Ascending aorta (tissue), 2 donors: Measurements from ENCODE around the gene ARG2. TPM values are rescaled to one million over a fixed set of nuclear protein-coding genes. Genes with fewer than 3 reads are reported as not detected.
A peak's percentile ranks its signal among the peaks of the same experiment; 100 is the strongest.

Experiments used
- DNase-seq, 2 donors: peaks; one replicate each; pipeline ENCODE4 v3.0.0-alpha.2; 2019; ENCODE audit warnings: low spot score in 2 of 2
- H3K27ac ChIP-seq, 2 donors: fragments of 200-600 bp; sonication (generic); one replicate each; pipeline ENCODE4 v1.5.1; 2016 to 2017; ENCODE audit warnings: mild to moderate bottlenecking in 1 of 2
- H3K27me3 ChIP-seq: fragments of 200-600 bp; sonication (generic); one replicate; pipeline ENCODE4 v1.5.1; 2017
- H3K36me3 ChIP-seq, 2 donors: fragments of 200-600 bp; sonication (generic); one replicate each; pipeline ENCODE4 v1.5.1; 2016
- H3K4me1 ChIP-seq, 2 donors: fragments of 200-600 bp; sonication (generic); one replicate each; pipeline ENCODE4 v1.5.1; 2016 to 2017; ENCODE audit warnings: mild to moderate bottlenecking in 1 of 2
- H3K4me3 ChIP-seq, 2 donors: fragments of 200-600 bp; sonication (generic); one replicate each; pipeline ENCODE4 v1.5.1; 2016 to 2017; ENCODE audit warnings: mild to moderate bottlenecking in 1 of 2
- H3K9me3 ChIP-seq, 2 donors: fragments of 200-600 bp; sonication (generic); one replicate each; pipeline ENCODE4 v1.5.1; 2016
- intact Hi-C: fragments of 100-400 bp; cut with DNase I; formaldehyde crosslinking; loops from one replicate; pipeline ENCODE4 v1.15.1; 2023
- total RNA-seq: library from RNA; depleted of rRNA; stranded (reverse); fragments of >200 nt; gene quantifications from one replicate; pipeline ENCODE4 v1.1.0, GENCODE V29; 2016
- TF ChIP-seq, protein P1 (sequence below), 3 experiments: fragments of 200-600 bp in 2 of 3; fragments of 450-650 bp in 1 of 3; sonication (generic) in 2 of 3; IDR thresholded peaks; one replicate each; pipeline ENCODE4 v1.5.1; 2016 to 2019; ENCODE audit warnings: antibody characterized with exemption in 3 of 3, mild to moderate bottlenecking in 1 of 3, moderate library complexity in 1 of 3

Gene ARG2
- total RNA-seq, 1 donor from 2014 or later = 10.1 TPM

DNA sequence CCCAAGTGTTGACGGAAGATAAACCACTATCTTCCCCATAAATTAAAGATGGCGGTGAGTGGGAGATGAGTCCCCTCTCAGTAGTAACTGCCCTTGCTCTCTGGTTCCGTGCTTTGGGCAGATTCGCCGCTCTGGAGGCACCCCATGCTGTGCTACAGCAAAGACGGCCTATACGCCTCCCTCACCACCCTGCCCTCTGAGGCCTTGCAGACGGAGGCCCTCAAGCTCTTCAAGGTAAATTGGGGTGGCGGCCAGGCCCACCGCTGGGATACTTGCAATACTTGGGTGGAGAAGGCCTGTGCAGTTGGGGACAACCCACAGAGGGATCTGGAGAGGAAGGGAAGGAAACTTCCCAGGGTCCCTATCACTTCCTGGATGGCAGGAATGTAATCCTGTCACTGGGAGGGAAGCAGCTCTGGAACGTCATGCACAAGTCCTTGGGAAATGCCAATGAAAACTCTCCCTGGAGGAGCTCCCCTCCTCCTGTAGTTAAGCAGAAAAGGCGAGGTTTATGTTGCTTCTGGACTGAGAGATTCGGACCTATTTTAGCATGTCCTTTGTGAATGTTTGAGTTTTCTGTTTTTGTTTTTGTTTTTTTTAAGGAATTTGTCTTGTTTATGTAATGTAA lies 42.4 kb upstream of the ARG2 start:
- no peak for DNase-seq
- intact Hi-C loops = no loop called here

DNA sequence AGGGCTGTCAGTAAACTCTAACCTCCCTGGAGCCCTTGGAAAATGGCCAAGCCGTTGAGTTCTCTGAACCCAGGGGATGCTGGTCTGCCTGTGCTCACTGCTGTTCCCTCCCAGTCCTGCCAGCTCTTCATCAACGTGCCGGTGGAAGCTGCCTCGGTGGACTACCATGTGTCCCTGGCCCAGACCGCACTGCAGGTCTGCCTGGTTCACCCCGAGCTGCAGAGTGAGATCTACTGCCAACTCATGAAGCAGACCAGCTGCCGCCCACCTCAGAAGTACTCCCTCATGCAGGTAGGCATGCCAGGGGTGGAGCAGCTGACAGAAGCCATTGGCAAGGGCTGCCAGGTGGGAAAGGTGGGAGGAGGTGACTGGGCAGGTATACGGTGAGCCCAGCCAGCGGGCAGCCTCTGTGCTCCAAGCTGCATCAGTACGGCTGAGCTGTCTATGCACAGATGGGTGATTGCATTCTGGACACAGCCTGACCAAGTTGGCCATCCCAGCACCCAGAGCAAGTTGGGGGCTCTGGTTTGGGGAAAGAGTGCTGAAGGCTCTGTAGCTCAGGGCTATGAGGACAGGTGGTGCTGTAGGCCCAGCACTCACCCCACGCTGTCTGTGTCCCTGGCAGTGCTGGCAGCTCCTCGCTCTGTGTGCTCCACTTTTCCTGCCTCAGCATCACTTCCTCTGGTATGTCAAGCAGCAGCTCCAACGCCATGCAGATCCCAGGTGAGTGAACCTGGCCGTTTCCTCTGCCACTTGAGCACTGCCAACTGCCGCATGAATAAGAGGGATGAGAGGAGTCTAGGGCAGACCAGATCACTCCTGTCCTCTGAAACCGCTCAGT lies 41.6 kb upstream of the ARG2 start:
- H3K4me3 ChIP-seq = no peak overlapping the region
- no peaks in the 10 kb centered on the region for H3K4me1 ChIP-seq
- H3K27ac ChIP-seq = no peak overlapping the region
- H3K36me3 ChIP-seq = no peaks in the 10 kb centered on the region
- peak in 1 of 2 donors; percentile 56 for DNase-seq
- no peaks in the 10 kb centered on the region for H3K27me3 ChIP-seq
- TF ChIP-seq, protein P1, sequence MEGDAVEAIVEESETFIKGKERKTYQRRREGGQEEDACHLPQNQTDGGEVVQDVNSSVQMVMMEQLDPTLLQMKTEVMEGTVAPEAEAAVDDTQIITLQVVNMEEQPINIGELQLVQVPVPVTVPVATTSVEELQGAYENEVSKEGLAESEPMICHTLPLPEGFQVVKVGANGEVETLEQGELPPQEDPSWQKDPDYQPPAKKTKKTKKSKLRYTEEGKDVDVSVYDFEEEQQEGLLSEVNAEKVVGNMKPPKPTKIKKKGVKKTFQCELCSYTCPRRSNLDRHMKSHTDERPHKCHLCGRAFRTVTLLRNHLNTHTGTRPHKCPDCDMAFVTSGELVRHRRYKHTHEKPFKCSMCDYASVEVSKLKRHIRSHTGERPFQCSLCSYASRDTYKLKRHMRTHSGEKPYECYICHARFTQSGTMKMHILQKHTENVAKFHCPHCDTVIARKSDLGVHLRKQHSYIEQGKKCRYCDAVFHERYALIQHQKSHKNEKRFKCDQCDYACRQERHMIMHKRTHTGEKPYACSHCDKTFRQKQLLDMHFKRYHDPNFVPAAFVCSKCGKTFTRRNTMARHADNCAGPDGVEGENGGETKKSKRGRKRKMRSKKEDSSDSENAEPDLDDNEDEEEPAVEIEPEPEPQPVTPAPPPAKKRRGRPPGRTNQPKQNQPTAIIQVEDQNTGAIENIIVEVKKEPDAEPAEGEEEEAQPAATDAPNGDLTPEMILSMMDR (IDR thresholded peaks at IDR 0.05) = no peak
- H3K9me3 ChIP-seq = no peaks in the 10 kb centered on the region
- intact Hi-C loops = no loop called here

More for the DNA sequence above, 42.4 kb upstream of the ARG2 start:
- Histone ChIP-seq H3K4me1 (no peaks in the 10 kb centered on the region), H3K36me3 (no peaks in the 10 kb centered on the region), H3K27me3 (no peaks in the 10 kb centered on the region), H3K4me3 (no peak overlapping the region), H3K9me3 (no peaks in the 10 kb centered on the region), H3K27ac (no peak overlapping the region)
- TF ChIP-seq, protein P1 (IDR thresholded peaks at IDR 0.05) = no peak

DNA sequence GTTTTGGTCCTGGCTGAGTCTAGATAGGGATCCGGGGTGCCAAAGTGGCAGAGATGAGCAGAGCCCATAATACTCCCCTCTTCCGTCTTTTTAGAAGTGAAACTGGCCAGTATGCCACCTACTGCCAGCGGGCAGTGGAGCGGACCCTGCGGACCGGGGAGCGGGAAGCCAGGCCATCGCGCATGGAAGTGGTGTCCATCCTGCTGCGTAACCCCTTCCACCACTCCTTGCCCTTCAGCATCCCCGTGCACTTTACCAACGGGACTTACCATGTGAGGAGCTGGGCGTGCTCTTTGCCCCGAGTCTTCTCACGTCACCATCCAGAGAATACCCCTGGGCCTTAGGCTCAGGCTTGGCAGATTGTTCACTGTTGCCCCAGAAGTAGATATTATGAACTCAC lies 40.7 kb upstream of the ARG2 start:
- no peaks in the 10 kb centered on the region for H3K27me3 ChIP-seq
- TF ChIP-seq, protein P1 (IDR thresholded peaks at IDR 0.05) = no peak
- H3K4me3 ChIP-seq = no peak overlapping the region
- no peak for DNase-seq
- no peaks in the 10 kb centered on the region for H3K4me1 ChIP-seq
- no peaks in the 10 kb centered on the region for H3K9me3 ChIP-seq
- no peaks in the 10 kb centered on the region for H3K36me3 ChIP-seq
- intact Hi-C loops = no loop called here
- H3K27ac ChIP-seq = no peak overlapping the region

DNA sequence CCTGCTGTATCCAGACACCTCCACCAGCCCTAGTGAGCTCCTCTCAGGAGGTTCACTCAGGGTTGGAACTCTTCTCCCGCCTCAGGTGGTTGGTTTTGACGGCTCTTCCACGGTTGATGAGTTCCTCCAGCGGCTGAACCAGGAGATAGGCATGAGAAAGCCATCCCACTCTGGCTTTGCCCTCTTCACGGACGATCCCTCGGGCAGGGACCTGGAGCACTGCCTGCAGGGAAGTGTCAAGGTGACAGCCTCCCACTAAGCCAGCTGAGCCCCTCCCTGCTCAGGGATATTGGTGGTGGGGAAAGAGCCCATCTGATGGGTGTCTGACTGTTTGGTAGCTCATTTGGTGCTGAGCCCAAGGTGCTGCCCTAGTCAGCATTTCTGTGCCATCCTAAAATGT lies 40.1 kb upstream of the ARG2 start:
- no peaks in the 10 kb centered on the region for H3K27me3 ChIP-seq
- no peak overlapping the region for H3K27ac ChIP-seq
- H3K36me3 ChIP-seq = no peaks in the 10 kb centered on the region
- TF ChIP-seq, protein P1 (IDR thresholded peaks at IDR 0.05) = no peak
- no peak overlapping the region for H3K4me3 ChIP-seq
- H3K9me3 ChIP-seq = no peaks in the 10 kb centered on the region
- DNase-seq = peak in 1 of 2 donors; percentile 41
- intact Hi-C loops = no loop called here
- H3K4me1 ChIP-seq = no peaks in the 10 kb centered on the region

DNA sequence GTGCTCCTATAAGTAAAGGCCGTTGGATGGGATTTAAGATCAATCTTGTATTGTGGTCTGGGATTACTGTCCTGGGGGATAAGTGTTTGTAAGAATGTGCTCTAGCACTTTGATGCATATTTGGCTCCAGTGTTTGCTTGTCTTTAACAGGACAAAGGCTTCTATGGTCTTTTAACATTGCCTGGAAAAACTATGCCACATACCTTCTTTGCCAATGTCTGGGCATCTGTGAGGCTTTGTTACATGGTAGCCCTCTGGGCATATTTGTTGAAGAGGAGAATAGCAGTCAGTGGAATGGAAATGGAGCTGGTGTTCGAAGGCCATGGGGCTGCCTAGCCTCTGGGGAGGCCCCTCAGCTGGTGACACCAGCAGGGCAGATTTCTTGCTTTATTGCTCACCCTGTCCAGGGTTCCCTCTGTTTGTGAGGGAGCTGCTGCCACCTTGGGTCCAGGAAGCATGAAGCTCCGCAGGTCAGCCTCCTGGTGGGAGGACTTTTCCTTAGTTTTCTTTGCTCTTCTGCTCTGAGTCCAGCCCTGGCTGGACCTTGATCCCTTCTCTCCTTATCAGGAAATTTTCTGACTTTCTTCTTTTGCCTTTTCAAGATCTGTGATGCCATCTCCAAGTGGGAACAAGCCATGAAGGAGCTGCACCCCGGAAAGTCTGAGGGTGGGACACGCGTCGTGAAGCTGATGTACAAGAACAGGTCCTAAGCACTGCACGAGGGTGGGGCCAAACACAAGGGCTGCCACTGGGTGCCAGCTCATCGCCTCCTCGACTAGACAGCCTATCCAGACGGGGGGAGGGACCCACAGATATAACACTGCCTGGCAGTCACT lies 39.2 kb upstream of the ARG2 start:
- no peaks in the 10 kb centered on the region for H3K4me1 ChIP-seq
- H3K9me3 ChIP-seq = no peaks in the 10 kb centered on the region
- TF ChIP-seq, protein P1 (IDR thresholded peaks at IDR 0.05) = no peak
- no peaks in the 10 kb centered on the region for H3K27me3 ChIP-seq
- peak in 1 of 2 donors; percentile 53 for DNase-seq
- no peak overlapping the region for H3K4me3 ChIP-seq
- no peaks in the 10 kb centered on the region for H3K36me3 ChIP-seq
- intact Hi-C loops = no loop called here
- H3K27ac ChIP-seq = no peak overlapping the region
